A172 (cell line): ENCODE data around the gene SLC6A11. TPM values are rescaled to one million over a fixed set of nuclear protein-coding genes. Genes with fewer than 3 reads are reported as not detected.

Experiments
- DNase-seq: peaks from one replicate; pipeline ENCODE4 v3.0.0-alpha.2; 2015; ENCODE audit warnings: low spot score
- total RNA-seq: library from RNA; depleted of rRNA; stranded (reverse); fragments of >200 nt; shearing (Covaris generic); gene quantifications from 2 replicates; pipeline ENCODE4 v1.2.3, GENCODE V29; 2014; rRNA removed

SLC6A11 gene
- total RNA-seq, 1 experiment from 2014 or later: not detected

DNA sequence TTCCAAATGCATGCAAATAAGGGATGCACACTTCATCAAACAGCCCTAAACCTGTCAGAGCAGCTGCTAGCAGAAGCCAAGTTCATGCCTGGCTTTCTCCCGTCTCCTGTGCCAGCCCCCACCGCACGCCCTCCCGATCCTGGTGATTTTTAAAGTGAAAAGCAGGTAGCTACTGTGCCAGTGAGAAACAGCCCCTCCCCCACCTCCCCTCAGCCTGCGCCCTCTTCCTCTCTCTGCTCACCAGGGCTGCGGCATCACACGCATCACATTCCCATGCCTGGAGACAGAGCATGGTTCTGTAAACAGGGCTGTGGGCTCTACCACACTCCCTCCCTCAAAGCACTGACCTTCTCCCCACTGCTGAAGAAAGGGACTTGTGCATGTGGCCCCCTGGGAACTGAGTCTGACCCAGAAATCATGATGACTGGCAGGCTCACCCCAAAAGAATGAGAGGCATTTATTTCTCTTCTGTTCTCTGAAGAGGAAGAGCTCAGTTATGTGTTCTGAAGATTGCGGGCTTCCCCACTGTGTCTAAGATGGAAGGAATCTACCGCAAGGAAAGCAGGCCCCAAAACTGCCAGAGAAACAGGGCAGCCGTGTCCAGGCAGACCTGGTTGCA, 162.0 kb downstream of the SLC6A11 start:
- DNase-seq: no peak

DNA sequence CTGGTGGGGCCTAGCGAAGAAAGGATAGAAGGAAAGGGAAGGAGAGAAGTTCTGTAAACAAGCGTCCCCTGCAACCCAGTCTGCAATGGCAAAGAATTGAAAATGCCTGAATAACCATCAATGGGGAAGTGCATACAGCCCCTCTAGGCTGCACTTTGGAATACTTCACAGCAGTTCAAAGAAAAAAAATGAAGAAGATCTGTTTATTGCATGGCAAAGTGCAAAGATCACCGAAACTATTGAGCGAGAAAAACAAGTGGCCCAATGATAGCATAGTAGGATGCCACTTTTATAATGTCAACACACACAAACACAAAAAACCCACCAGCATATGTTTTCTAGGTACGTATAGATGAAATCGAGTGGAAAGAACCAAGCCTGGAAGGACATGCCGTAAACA, 162.9 kb downstream of the SLC6A11 start:
- no peak for DNase-seq

DNA sequence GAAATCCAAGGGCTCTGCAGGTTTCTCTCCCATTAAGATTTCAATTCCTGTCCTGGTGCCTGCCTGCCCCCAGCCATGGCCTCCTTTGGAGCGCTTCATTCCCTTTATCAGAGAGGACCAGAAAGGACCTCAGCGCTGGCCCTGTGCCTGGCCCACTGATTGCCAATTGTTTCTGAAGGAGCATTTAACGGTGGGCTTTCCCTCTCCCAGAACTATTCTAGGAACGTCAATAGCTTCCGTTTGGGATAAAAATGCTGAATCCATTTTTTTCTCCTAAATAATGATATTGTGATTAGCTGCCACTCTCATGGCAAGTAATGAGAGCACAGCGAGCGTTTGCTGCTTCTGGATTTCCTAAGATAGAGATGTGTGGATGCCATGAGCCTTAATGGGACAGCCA, 164.3 kb downstream of the SLC6A11 start:
- no peak for DNase-seq

DNA sequence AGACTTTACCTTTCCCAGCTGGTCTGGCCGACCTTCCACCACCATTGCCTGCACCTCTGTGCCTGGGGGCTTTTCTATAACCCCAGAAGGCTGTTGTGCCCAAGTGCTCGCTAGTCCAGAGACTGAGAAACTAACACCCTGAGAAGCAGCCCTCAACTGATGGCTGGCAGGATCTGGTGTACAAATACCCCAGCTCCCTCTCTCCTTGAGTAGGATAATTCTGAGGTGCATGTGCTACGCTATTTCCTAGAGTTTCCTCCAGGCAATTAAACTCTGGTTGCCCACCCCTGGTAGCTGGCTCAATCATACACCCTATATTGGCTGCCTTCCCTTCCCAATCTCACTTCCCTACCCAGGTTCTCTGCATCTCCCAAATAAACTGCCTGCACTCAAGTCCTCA, 165.0 kb downstream of the SLC6A11 start:
- no peak for DNase-seq

DNA sequence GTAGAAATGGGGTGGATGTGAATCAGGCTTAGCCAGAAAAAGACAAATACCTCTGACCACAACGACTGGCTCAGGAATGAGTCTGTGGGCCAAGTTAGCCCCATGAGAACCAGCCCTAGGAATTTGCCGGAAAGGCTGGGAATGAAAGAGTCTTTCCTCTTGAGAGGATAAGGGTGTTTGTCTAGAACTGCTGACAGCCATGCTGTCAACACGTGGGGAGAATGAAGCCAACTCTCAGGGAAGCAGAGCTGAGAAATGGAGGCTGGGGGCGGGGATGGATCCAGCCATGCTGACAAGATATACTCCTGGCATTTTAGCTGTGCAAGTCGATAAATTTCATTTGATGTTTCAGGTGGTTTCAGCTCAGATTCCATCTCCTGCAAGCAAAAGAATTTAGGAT, 165.9 kb downstream of the SLC6A11 start:
- DNase-seq: no peak

- no peak for DNase-seq
These were observed 166.8 kb downstream of the SLC6A11 start for GRCh38 chr3:10982782-10983181.

DNA sequence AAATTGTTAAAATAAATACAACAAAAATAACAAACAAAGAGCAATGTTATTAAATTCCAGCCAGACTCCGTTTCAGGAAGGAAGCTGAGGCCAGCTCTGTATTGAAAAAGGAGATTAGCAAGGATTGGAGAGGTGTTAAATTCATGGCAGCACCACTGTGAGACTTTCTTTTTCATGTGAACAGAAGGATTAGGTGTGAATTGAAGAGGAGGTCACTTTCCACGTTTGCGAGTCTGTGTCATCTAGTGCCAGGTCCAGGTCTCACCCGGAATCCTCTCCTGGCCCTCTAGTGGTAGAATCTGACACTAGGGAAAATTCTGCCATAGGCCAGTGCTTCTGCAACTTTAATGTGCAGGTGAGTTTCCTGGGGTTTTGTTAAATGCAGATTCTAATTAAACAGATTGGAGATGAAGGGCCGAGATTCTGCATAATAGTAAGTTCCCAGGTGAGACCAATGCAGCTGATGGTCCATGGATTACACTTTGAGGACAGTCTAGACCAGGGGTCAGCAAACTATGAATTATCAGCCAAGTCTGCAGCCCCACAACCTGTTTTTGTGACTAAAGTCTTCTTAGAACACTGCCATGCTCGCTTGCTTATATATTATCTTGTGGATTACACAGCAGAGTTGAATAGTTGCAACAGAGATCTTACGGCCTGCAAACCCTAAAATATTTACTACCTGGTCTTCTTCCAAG, 167.3 kb downstream of the SLC6A11 start:
- DNase-seq: peak; percentile 48

DNA sequence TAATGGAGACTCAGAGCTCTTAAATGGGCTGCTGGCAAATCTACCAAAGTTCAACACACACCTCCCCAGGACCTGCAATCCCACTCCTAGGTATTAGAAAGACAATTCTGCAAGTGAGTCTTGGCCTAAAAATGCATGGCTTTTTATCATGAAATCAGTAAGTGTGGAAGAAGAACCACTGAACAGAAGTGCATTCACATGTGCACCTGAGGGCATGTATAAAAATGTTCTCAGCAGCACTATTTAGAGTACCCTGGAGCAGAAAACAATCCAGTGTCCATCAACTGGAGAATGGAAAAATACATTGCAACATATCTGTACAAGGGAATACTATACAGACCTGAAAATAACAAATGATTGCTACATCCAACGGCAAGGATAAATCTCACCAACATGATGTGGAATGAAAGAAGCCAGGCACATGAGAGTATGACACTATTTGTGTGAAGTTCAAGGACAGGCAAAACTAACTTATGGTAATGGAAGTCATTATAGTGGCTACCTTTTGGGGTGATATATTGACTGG, 168.4 kb downstream of the SLC6A11 start:
- DNase-seq: no peak

- no peak for DNase-seq
These were observed 169.2 kb downstream of the SLC6A11 start for GRCh38 chr3:10985181-10985580.

GRCh38 chr3:10986592-10986991, 170.6 kb downstream of the SLC6A11 start:
- DNase-seq: no peak

GRCh38 chr3:10988001-10988665, 172.1 kb downstream of the SLC6A11 start:
- DNase-seq: no peak

GRCh38 chr3:10988991-10989484, 173.0 kb downstream of the SLC6A11 start:
- no peak for DNase-seq

Other genes with a start within 250 kb of the SLC6A11 start
- gene SLC6A1, start 176.5 kb downstream of the SLC6A11 start, total RNA-seq: not detected in 2 replicates